ENCODE data around the gene SMARCAL1.
A peak's percentile ranks its signal among the peaks of the same experiment; 100 is the strongest.
"Not testable (repeated sequence)": the region's sequence is repeated elsewhere in the genome, so short reads cannot be mapped to it uniquely, and the experiment has no call there.

Gene SMARCAL1

GRCh38 chr2:216518566-216519119, 106.4 kb downstream of the SMARCAL1 start:
- DNase-seq (ENCODE audit: low read depth); H3K4me3 ChIP-seq (ENCODE audit: low read depth, low read length): not testable (repeated sequence)

- no peak overlapping the region for H3K4me3 ChIP-seq (ENCODE audit: low read depth, low read length)
- peak; percentile 59 for DNase-seq (ENCODE audit: low read depth)
These were observed 107.0 kb downstream of the SMARCAL1 start for GRCh38 chr2:216519154-216519762.

DNA sequence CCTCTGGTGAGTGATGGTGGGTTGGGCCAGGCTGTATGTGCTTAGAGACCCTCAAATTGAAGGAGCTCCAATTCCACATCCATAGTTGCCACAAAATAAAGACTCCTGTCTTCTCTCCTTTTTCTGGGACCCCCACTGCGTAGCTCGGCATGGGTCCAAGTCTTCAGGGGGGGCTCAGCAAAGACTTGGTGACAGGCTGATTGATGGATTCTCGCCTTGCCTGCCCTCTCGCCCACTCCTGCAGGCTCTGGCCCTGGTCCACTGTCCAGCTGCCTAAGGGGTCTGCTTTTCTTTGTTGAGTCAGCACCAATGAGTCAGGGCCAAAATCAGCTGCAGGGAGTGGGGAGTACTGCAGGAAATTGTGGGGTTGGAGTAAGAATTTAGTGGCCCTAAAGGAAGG, 107.8 kb downstream of the SMARCAL1 start:
- DNase-seq (ENCODE audit: low read depth), result peak; percentile 71

GRCh38 chr2:216522892-216523502, 110.7 kb downstream of the SMARCAL1 start:
- DNase-seq (ENCODE audit: low read depth), result no peak
- H3K4me3 ChIP-seq (ENCODE audit: low read depth, low read length), result no peak overlapping the region

More for the DNA sequence above, 107.8 kb downstream of the SMARCAL1 start:
- no peak overlapping the region for H3K4me3 ChIP-seq (ENCODE audit: low read depth, low read length)

DNA sequence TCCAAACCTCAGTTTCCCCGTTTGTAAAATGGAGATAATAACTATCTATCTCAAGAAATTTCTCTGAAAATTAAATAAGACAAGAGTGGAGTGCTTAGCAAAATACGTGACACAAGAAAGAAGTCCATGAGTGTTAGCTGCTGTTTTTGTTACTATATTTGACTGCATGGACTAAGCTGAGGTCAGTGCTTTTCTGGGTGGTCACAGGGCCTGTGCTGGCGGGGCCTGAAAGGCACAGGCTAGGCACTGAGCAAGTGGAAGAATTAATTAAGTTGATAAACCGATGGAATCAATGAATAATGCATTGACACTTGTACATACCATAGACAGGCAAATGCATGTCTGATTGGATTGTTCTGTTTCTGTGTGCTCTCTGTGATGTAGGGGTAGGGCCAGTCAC, 113.7 kb downstream of the SMARCAL1 start:
- no peak overlapping the region for H3K4me3 ChIP-seq (ENCODE audit: low read depth, low read length)
- DNase-seq (ENCODE audit: low read depth), result no peak

DNA sequence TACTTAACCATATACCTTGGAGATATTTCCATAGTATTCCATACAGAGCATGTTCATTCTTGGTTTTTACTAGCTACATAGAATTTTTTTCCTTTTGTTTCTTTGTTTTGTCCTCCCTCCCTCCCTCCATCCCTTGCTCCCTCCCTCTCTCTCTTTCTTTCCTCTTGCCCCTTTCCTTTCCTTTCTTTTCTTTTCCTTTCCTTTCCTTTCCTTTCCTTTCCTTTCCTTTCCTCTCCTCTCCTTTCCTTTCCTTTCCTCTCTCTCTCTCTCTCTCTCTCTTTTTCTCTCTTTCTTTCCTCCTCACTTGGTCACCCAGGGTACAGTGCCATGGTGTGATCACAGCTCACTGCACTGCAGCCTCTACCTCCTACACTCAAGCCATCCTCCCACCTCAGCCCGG, 114.7 kb downstream of the SMARCAL1 start:
- H3K4me3 ChIP-seq (ENCODE audit: low read depth, low read length), result no peak overlapping the region
- DNase-seq (ENCODE audit: low read depth), result no peak

DNA sequence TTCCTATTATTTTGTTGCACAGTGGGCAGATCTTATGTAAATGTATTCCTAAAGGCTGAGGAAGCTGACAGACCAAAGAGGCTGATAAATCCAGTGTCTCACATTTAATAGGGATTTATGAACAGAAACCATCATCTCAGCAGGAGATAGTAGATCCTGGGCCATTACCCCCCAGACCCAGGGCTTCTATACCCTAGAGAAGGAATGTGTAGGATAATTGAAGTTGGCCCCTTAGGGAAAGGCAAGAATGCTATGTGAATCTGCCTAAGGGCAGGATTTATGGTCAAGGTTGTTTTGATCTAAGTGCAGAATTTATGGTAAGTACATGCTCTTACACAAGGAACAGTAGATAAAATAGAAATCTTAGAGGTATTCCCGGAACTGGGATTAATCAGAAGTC, 115.3 kb downstream of the SMARCAL1 start:
- DNase-seq (ENCODE audit: low read depth), result no peak
- no peak overlapping the region for H3K4me3 ChIP-seq (ENCODE audit: low read depth, low read length)

DNA sequence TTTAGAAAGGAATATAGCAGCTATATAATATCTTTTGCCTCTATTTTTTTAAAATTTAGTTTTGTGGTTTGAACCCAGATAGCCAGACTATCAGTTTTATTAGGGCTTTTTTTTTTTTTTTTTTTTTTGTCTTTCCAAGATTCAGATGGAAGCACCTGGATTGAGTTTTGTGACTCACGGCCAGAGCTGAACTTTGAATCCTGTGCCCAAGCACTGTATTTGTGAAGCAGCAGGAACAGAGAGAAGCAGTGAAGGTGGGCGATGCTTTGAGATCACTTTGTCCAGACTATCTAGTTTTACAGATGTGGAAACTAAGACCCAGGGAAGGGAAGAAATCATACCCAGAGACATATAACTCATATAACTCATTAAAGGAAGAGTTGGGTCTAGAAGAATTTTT, 120.3 kb downstream of the SMARCAL1 start:
- H3K4me3 ChIP-seq (ENCODE audit: low read depth, low read length), result no peak overlapping the region
- DNase-seq (ENCODE audit: low read depth), result no peak
